ENCODE results near the gene C1orf115. TPM values are rescaled to one million over a fixed set of nuclear protein-coding genes. Genes with fewer than 3 reads are reported as not detected.
"Not testable (repeated sequence)": the region's sequence is repeated elsewhere in the genome, so short reads cannot be mapped to it uniquely, and the experiment has no call there.

The C1orf115 gene
- total RNA-seq, 1 experiment from 2014 or later: 5.6 TPM

GRCh38 chr1:220711056-220711809 is 21.1 kb downstream of the C1orf115 start:
- H3K79me2 ChIP-seq (ENCODE audit: low read depth): no peaks in the 10 kb centered on the region
- TF ChIP-seq CTCF (conservative IDR thresholded peaks at IDR 0.05) (no peak), EZH2 (IDR thresholded peaks at IDR 0.05; ENCODE audit: low read depth) (no peak)
- no peak overlapping the region for H2AFZ ChIP-seq
- no peaks in the 10 kb centered on the region for H3F3A ChIP-seq (ENCODE audit: insufficient read depth, low read depth)
- H3K4me1 ChIP-seq (replicated peaks; ENCODE audit: insufficient read depth): no peaks in the 10 kb centered on the region
- H3K4me3 ChIP-seq: no peak overlapping the region
- CTCF ChIA-PET: no interaction called here
- H3K9me2 ChIP-seq (ENCODE audit: insufficient read depth): no peaks in the 10 kb centered on the region
- POLR2A ChIA-PET (ENCODE audit: unreplicated experiment): no interaction called here
- no peaks in the 10 kb centered on the region for H3K36me3 ChIP-seq (ENCODE audit: low read depth)
- H4K20me1 ChIP-seq (ENCODE audit: insufficient read depth): no peaks in the 10 kb centered on the region
- no TSS peak for BruUV-seq (replicated peaks)
- no peak overlapping the region for H3K27ac ChIP-seq
- H3K9me3 ChIP-seq (ENCODE audit: insufficient read depth, low read depth): peaks cover 5% of the 10 kb centered on the region; the same call in 1 of the 2 replicates
- H3K4me2 ChIP-seq: no peak overlapping the region
- intact Hi-C loops (cut with micrococcal nuclease; ENCODE audit: unreplicated experiment): no loop called here
- DNase-seq: no peak
- no peaks in the 10 kb centered on the region for H3K27me3 ChIP-seq (ENCODE audit: insufficient read depth, low read depth)

- H3K9me2 ChIP-seq (ENCODE audit: insufficient read depth); H3K4me3 ChIP-seq; CTCF ChIA-PET; H3K27me3 ChIP-seq (ENCODE audit: insufficient read depth, low read depth); H3K79me2 ChIP-seq (ENCODE audit: low read depth); H2AFZ ChIP-seq; H3K4me1 ChIP-seq (replicated peaks; ENCODE audit: insufficient read depth); BruUV-seq (replicated peaks); H4K20me1 ChIP-seq (ENCODE audit: insufficient read depth); H3K36me3 ChIP-seq (ENCODE audit: low read depth); intact Hi-C loops (cut with micrococcal nuclease; ENCODE audit: unreplicated experiment); H3K9me3 ChIP-seq (ENCODE audit: insufficient read depth, low read depth); H3F3A ChIP-seq (ENCODE audit: insufficient read depth, low read depth); H3K4me2 ChIP-seq; DNase-seq; H3K27ac ChIP-seq: not testable (repeated sequence)
- POLR2A ChIA-PET (ENCODE audit: unreplicated experiment): interaction anchor here (0.7 kb wide), 1 partner anchor 22 kb away, joined by 4 read pairs; no protein-coding TSS in a partner anchor
Measured at GRCh38 chr1:220715986-220716385, 25.8 kb downstream of the C1orf115 start.

- ChIA-PET POLR2A (ENCODE audit: unreplicated experiment) (no interaction called here), CTCF (no interaction called here)
- no peaks in the 10 kb centered on the region for H3F3A ChIP-seq (ENCODE audit: insufficient read depth, low read depth)
- H3K36me3 ChIP-seq (ENCODE audit: low read depth): no peaks in the 10 kb centered on the region
- no peak overlapping the region for H3K27ac ChIP-seq
- TF ChIP-seq CTCF (conservative IDR thresholded peaks at IDR 0.05) (no peak), EZH2 (IDR thresholded peaks at IDR 0.05; ENCODE audit: low read depth) (no peak)
- no peaks in the 10 kb centered on the region for H4K20me1 ChIP-seq (ENCODE audit: insufficient read depth)
- no peak overlapping the region for H3K4me3 ChIP-seq
- no peaks in the 10 kb centered on the region for H3K79me2 ChIP-seq (ENCODE audit: low read depth)
- intact Hi-C loops (cut with micrococcal nuclease; ENCODE audit: unreplicated experiment): no loop called here
- H2AFZ ChIP-seq: no peak overlapping the region
- H3K4me2 ChIP-seq: no peak overlapping the region
- no peaks in the 10 kb centered on the region for H3K9me2 ChIP-seq (ENCODE audit: insufficient read depth)
- H3K27me3 ChIP-seq (ENCODE audit: insufficient read depth, low read depth): no peaks in the 10 kb centered on the region
- H3K4me1 ChIP-seq (replicated peaks; ENCODE audit: insufficient read depth): no peaks in the 10 kb centered on the region
- no peak for DNase-seq
- H3K9me3 ChIP-seq (ENCODE audit: insufficient read depth, low read depth): peaks cover 8% of the 10 kb centered on the region; the same call in 1 of the 2 replicates
- BruUV-seq (replicated peaks): no TSS peak
Measured at GRCh38 chr1:220717800-220718640, 27.9 kb downstream of the C1orf115 start.

- intact Hi-C loops (cut with micrococcal nuclease; ENCODE audit: unreplicated experiment); H3K79me2 ChIP-seq (ENCODE audit: low read depth); POLR2A ChIA-PET (ENCODE audit: unreplicated experiment); H3K4me3 ChIP-seq; H2AFZ ChIP-seq; H3K9me2 ChIP-seq (ENCODE audit: insufficient read depth); H3F3A ChIP-seq (ENCODE audit: insufficient read depth, low read depth); H3K4me2 ChIP-seq; H3K9me3 ChIP-seq (ENCODE audit: insufficient read depth, low read depth); H3K4me1 ChIP-seq (replicated peaks; ENCODE audit: insufficient read depth); H3K36me3 ChIP-seq (ENCODE audit: low read depth); H4K20me1 ChIP-seq (ENCODE audit: insufficient read depth); DNase-seq; BruUV-seq (replicated peaks); CTCF ChIA-PET; H3K27ac ChIP-seq; H3K27me3 ChIP-seq (ENCODE audit: insufficient read depth, low read depth): not testable (repeated sequence)
Measured at GRCh38 chr1:220721266-220721665, 31.1 kb downstream of the C1orf115 start.

All from PC-9 (cell line).